Bronchial epithelial cell (primary cell): Measurements from ENCODE around the gene OR52A5. TPM values are rescaled to one million over a fixed set of nuclear protein-coding genes. Genes with fewer than 3 reads are reported as not detected.

Experiments used
- total RNA-seq: library from RNA; depleted of rRNA; stranded (reverse); fragments of >200 nt; gene quantifications from 2 replicates; pipeline ENCODE4 v1.2.1, GENCODE V29; 2014

The OR52A5 gene
- total RNA-seq, 1 donor from 2014 or later = not detected

Other genes with a start within 250 kb of the OR52A5 start
- gene OR51A7, start 234.6 kb downstream of the OR52A5 start, total RNA-seq = not detected in 2 replicates
- gene OR51G2, start 219.0 kb downstream of the OR52A5 start, total RNA-seq = not detected in 2 replicates
- not detected in 2 replicates for gene OR51G1, start 214.0 kb downstream of the OR52A5 start, total RNA-seq
- gene OR51A4, start 190.8 kb downstream of the OR52A5 start, total RNA-seq = not detected in 2 replicates
- not detected in 2 replicates for gene OR51A2, start 182.6 kb downstream of the OR52A5 start, total RNA-seq
- not detected in 2 replicates for gene OR51L1, start 143.5 kb downstream of the OR52A5 start, total RNA-seq
- not detected in 2 replicates for gene OR52J3, start 91.8 kb downstream of the OR52A5 start, total RNA-seq
- not detected in 2 replicates for gene OR52E2, start 78.7 kb downstream of the OR52A5 start, total RNA-seq
- not detected in 2 replicates for gene OR52E1, start 68.8 kb downstream of the OR52A5 start, total RNA-seq
- gene OR52A1, start 16.4 kb upstream of the OR52A5 start, total RNA-seq = not detected in 2 replicates
- not detected in 2 replicates for gene OR51V1, start 62.3 kb upstream of the OR52A5 start, total RNA-seq
- gene HBB, start 88.7 kb upstream of the OR52A5 start, total RNA-seq = not detected in 2 replicates
- gene HBD, start 96.1 kb upstream of the OR52A5 start, total RNA-seq = not detected in 2 replicates
- not detected in 2 replicates for gene HBG1, start 111.5 kb upstream of the OR52A5 start, total RNA-seq
- gene HBG2, start 116.4 kb upstream of the OR52A5 start, total RNA-seq = not detected in 2 replicates
- not detected in 2 replicates for gene HBE1, start 131.6 kb upstream of the OR52A5 start, total RNA-seq
- not detected in 2 replicates for gene OR51B4, start 163.6 kb upstream of the OR52A5 start, total RNA-seq
- gene OR51B2, start 185.9 kb upstream of the OR52A5 start, total RNA-seq = not detected in 2 replicates
- not detected in 2 replicates for gene OR51B5, start 205.2 kb upstream of the OR52A5 start, total RNA-seq
- gene OR51B6, start 213.2 kb upstream of the OR52A5 start, total RNA-seq = not detected in 2 replicates
- not detected in 2 replicates for gene OR51M1, start 245.5 kb upstream of the OR52A5 start, total RNA-seq